HG03280 (cell line): ENCODE results near the gene MYOF.
A peak's percentile ranks its signal among the peaks of the same experiment; 100 is the strongest.
"Not testable (repeated sequence)": the region's sequence is repeated elsewhere in the genome, so short reads cannot be mapped to it uniquely, and the experiment has no call there.

ENCODE experiments used
- ATAC-seq: cut with Tn5 transposase; IDR thresholded peaks from one replicate; pipeline ENCODE4 v1.9.1; 2021; ENCODE audit warnings: mild to moderate bottlenecking, moderate library complexity; ENCODE audit not compliant: unreplicated experiment

MYOF gene

GRCh38 chr10:93299606-93300287 is 182.4 kb downstream of the MYOF start:
- ATAC-seq, result no peak

GRCh38 chr10:93299195-93299594 is 182.9 kb downstream of the MYOF start:
- no peak for ATAC-seq

GRCh38 chr10:93296151-93296550 is 186.0 kb downstream of the MYOF start:
- ATAC-seq, result no peak

GRCh38 chr10:93293999-93294398 is 188.1 kb downstream of the MYOF start:
- ATAC-seq, result no peak

GRCh38 chr10:93290661-93291354 is 191.3 kb downstream of the MYOF start:
- ATAC-seq, result no peak

- ATAC-seq, result no peak
Measured at GRCh38 chr10:93288679-93289634, 193.2 kb downstream of the MYOF start.

- ATAC-seq, result no peak
Measured at GRCh38 chr10:93287775-93288174, 194.4 kb downstream of the MYOF start.

GRCh38 chr10:93284246-93284645 is 197.9 kb downstream of the MYOF start:
- ATAC-seq, result not testable (repeated sequence)

- no peak for ATAC-seq
Measured at GRCh38 chr10:93281367-93281720, 200.8 kb downstream of the MYOF start.

GRCh38 chr10:93280699-93281366 is 201.3 kb downstream of the MYOF start:
- no peak for ATAC-seq

- ATAC-seq, result no peak
Measured at GRCh38 chr10:93280121-93280698, 201.9 kb downstream of the MYOF start.

- no peak for ATAC-seq
Measured at GRCh38 chr10:93277360-93277759, 204.8 kb downstream of the MYOF start.

GRCh38 chr10:93274419-93274818 is 207.7 kb downstream of the MYOF start:
- ATAC-seq, result no peak

- ATAC-seq, result no peak
Measured at GRCh38 chr10:93272884-93273675, 209.1 kb downstream of the MYOF start.

GRCh38 chr10:93271347-93271746 is 210.8 kb downstream of the MYOF start:
- ATAC-seq, result no peak

- no peak for ATAC-seq
Measured at GRCh38 chr10:93269281-93269680, 212.9 kb downstream of the MYOF start.

GRCh38 chr10:93268021-93268420 is 214.1 kb downstream of the MYOF start:
- no peak for ATAC-seq

GRCh38 chr10:93267521-93267920 is 214.6 kb downstream of the MYOF start:
- ATAC-seq, result peak; percentile 99

- ATAC-seq, result no peak
Measured at GRCh38 chr10:93266858-93267257, 215.3 kb downstream of the MYOF start.
